Astrocyte of the cerebellum (primary cell): ENCODE data around the gene PCNX3.

ENCODE experiments used
- DNase-seq: peaks from one replicate; pipeline ENCODE4 v3.0.0-alpha.2; 2011; ENCODE audit warnings: low read depth
- H3K4me3 ChIP-seq: 2 replicates; pipeline ENCODE4 v1.5.1; 2011; ENCODE audit warnings: mild to moderate bottlenecking, low read depth, low read length, moderate library complexity
- CTCF ChIP-seq: IDR thresholded peaks from 2 replicates; pipeline ENCODE4 v1.5.1; 2012; ENCODE audit warnings: low read length, low read depth, moderate library complexity, mild to moderate bottlenecking; ENCODE audit errors: missing control alignments
- in situ Hi-C: cut with HindIII; loops from 2 replicates; pipeline ENCODE4 v1.10.0; 2017; ENCODE audit warnings: low sequenced_read_pairs

PCNX3 gene

GRCh38 chr11:65639623-65640482 lies 24.3 kb downstream of the PCNX3 start:
- no peak for DNase-seq
- no peak for TF ChIP-seq CTCF
- H3K4me3 ChIP-seq: no peak overlapping the region
- in situ Hi-C loops: no loop called here

GRCh38 chr11:65640483-65641296 lies 25.1 kb downstream of the PCNX3 start:
- in situ Hi-C loops: no loop called here
- DNase-seq: no peak
- no peak overlapping the region for H3K4me3 ChIP-seq
- no peak for TF ChIP-seq CTCF

- no peak for DNase-seq
- in situ Hi-C loops: no loop called here
- TF ChIP-seq CTCF: no peak
- no peak overlapping the region for H3K4me3 ChIP-seq
These were observed 25.9 kb downstream of the PCNX3 start for GRCh38 chr11:65641297-65642013.

GRCh38 chr11:65642014-65642671 lies 26.6 kb downstream of the PCNX3 start:
- in situ Hi-C loops: no loop called here
- peak overlapping the region; percentile 19 for H3K4me3 ChIP-seq
- TF ChIP-seq CTCF: no peak
- DNase-seq: no peak

GRCh38 chr11:65643971-65644370 lies 28.4 kb downstream of the PCNX3 start:
- DNase-seq: no peak

More at GRCh38 chr11:65643971-65644370, 28.4 kb downstream of the PCNX3 start:
- in situ Hi-C loops: no loop called here
- H3K4me3 ChIP-seq: no peak overlapping the region
- TF ChIP-seq CTCF: no peak
